HEK293 (cell line): ENCODE data around the gene DUS1L.

Source experiments
- TF ChIP-seq, protein P1 (sequence below): fragments of 450-650 bp; formaldehyde crosslinking; IDR thresholded peaks from 2 replicates; pipeline ENCODE4 v1.5.1; 2016; ENCODE audit warnings: missing biosample characterization, missing genetic modification characterization
- TF ChIP-seq, protein P2 (sequence below): fragments of 450-650 bp; formaldehyde crosslinking; IDR thresholded peaks from 2 replicates; pipeline ENCODE4 v1.5.1; 2016; ENCODE audit warnings: missing biosample characterization, missing genetic modification characterization

DNA sequence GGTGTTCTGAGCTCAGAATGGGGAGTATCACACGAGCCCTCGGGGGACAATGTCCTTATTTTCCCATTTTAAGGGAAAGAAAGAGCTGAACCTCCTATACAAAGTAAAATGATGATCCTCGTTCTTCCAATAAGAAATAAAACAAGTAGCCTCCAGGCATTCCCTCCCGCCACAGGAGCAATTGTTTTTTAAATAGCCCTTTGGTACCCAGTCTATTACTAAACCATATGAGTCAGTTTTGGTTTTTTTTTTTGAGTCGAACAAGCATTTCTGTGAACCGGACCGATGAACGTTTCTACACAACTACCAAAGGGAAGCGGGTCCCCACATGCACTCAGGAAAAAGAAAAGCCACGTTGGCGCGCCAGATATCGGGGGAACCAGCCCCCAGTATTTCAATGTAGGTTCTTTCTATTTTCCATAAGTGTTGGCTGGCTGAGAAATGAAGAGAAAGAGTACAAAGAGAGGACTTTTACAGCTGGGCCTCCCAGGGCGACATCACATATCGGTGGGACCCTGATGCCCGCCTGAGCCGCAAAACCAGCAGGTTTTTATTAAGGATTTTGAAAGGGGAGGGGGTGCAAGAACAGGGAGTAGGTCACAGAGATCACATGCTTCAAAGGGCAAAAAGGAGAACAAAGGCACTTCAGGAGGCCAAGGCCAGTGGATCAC, 24.3 kb downstream of the DUS1L start:
- TF ChIP-seq, protein P1, sequence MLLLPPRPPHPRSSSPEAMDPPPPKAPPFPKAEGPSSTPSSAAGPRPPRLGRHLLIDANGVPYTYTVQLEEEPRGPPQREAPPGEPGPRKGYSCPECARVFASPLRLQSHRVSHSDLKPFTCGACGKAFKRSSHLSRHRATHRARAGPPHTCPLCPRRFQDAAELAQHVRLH (tag by site-specific recombination): no peak
- TF ChIP-seq, protein P2, sequence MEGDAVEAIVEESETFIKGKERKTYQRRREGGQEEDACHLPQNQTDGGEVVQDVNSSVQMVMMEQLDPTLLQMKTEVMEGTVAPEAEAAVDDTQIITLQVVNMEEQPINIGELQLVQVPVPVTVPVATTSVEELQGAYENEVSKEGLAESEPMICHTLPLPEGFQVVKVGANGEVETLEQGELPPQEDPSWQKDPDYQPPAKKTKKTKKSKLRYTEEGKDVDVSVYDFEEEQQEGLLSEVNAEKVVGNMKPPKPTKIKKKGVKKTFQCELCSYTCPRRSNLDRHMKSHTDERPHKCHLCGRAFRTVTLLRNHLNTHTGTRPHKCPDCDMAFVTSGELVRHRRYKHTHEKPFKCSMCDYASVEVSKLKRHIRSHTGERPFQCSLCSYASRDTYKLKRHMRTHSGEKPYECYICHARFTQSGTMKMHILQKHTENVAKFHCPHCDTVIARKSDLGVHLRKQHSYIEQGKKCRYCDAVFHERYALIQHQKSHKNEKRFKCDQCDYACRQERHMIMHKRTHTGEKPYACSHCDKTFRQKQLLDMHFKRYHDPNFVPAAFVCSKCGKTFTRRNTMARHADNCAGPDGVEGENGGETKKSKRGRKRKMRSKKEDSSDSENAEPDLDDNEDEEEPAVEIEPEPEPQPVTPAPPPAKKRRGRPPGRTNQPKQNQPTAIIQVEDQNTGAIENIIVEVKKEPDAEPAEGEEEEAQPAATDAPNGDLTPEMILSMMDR (tag by site-specific recombination): no peak
